ENCODE results near the gene ATP23.

The ATP23 gene

GRCh38 chr12:57929092-57929830 lies 12.1 kb upstream of the ATP23 start:
- H3K9ac ChIP-seq (ENCODE audit: low read length), result no peak overlapping the region
- H3K4me3 ChIP-seq (ENCODE audit: low read length), result no peak overlapping the region
- no peaks in the 10 kb centered on the region for H3K36me3 ChIP-seq (ENCODE audit: control insufficient read depth, insufficient read depth, low read length)
- no peaks in the 10 kb centered on the region for H3K9me3 ChIP-seq (ENCODE audit: control insufficient read depth, low read length)
- no peaks in the 10 kb centered on the region for H3K4me1 ChIP-seq (ENCODE audit: control insufficient read depth, insufficient read depth, low read length)
- no peaks in the 10 kb centered on the region for H3K27me3 ChIP-seq (ENCODE audit: control insufficient read depth, insufficient read depth, low read length)

- Histone ChIP-seq H3K4me1 (ENCODE audit: control insufficient read depth, insufficient read depth, low read length) (peaks cover 4% of the 10 kb centered on the region), H3K27me3 (ENCODE audit: control insufficient read depth, insufficient read depth, low read length) (no peaks in the 10 kb centered on the region), H3K9ac (ENCODE audit: low read length) (no peak overlapping the region), H3K4me3 (ENCODE audit: low read length) (no peak overlapping the region), H3K9me3 (ENCODE audit: control insufficient read depth, low read length) (no peaks in the 10 kb centered on the region), H3K36me3 (ENCODE audit: control insufficient read depth, insufficient read depth, low read length) (no peaks in the 10 kb centered on the region)
Observed at GRCh38 chr12:57934819-57935218, 6.5 kb upstream of the ATP23 start.

- no peaks in the 10 kb centered on the region for H3K9me3 ChIP-seq (ENCODE audit: control insufficient read depth, low read length)
- H3K36me3 ChIP-seq (ENCODE audit: control insufficient read depth, insufficient read depth, low read length), result no peaks in the 10 kb centered on the region
- no peak overlapping the region for H3K9ac ChIP-seq (ENCODE audit: low read length)
- no peak overlapping the region for H3K4me3 ChIP-seq (ENCODE audit: low read length)
- H3K4me1 ChIP-seq (ENCODE audit: control insufficient read depth, insufficient read depth, low read length), result peaks cover 4% of the 10 kb centered on the region
- no peaks in the 10 kb centered on the region for H3K27me3 ChIP-seq (ENCODE audit: control insufficient read depth, insufficient read depth, low read length)
Observed at GRCh38 chr12:57935331-57935730, 6.0 kb upstream of the ATP23 start.

GRCh38 chr12:57935839-57936512 lies 5.4 kb upstream of the ATP23 start:
- Histone ChIP-seq H3K27me3 (ENCODE audit: control insufficient read depth, insufficient read depth, low read length) (no peaks in the 10 kb centered on the region), H3K36me3 (ENCODE audit: control insufficient read depth, insufficient read depth, low read length) (no peaks in the 10 kb centered on the region), H3K4me1 (ENCODE audit: control insufficient read depth, insufficient read depth, low read length) (peaks cover 9% of the 10 kb centered on the region), H3K9ac (ENCODE audit: low read length) (peak overlapping the region; percentile 45), H3K9me3 (ENCODE audit: control insufficient read depth, low read length) (no peaks in the 10 kb centered on the region), H3K4me3 (ENCODE audit: low read length) (peak overlapping the region; percentile 14)

GRCh38 chr12:57936513-57936883 lies 4.9 kb upstream of the ATP23 start:
- peaks cover 10% of the 10 kb centered on the region for H3K4me1 ChIP-seq (ENCODE audit: control insufficient read depth, insufficient read depth, low read length)
- no peak overlapping the region for H3K4me3 ChIP-seq (ENCODE audit: low read length)
- no peaks in the 10 kb centered on the region for H3K27me3 ChIP-seq (ENCODE audit: control insufficient read depth, insufficient read depth, low read length)
- no peak overlapping the region for H3K9ac ChIP-seq (ENCODE audit: low read length)
- no peaks in the 10 kb centered on the region for H3K9me3 ChIP-seq (ENCODE audit: control insufficient read depth, low read length)
- H3K36me3 ChIP-seq (ENCODE audit: control insufficient read depth, insufficient read depth, low read length), result no peaks in the 10 kb centered on the region

- Histone ChIP-seq H3K4me1 (ENCODE audit: control insufficient read depth, insufficient read depth, low read length) (peaks cover 17% of the 10 kb centered on the region), H3K27me3 (ENCODE audit: control insufficient read depth, insufficient read depth, low read length) (no peaks in the 10 kb centered on the region), H3K9me3 (ENCODE audit: control insufficient read depth, low read length) (no peaks in the 10 kb centered on the region), H3K4me3 (ENCODE audit: low read length) (no peak overlapping the region), H3K9ac (ENCODE audit: low read length) (no peak overlapping the region), H3K36me3 (ENCODE audit: control insufficient read depth, insufficient read depth, low read length) (no peaks in the 10 kb centered on the region)
Observed at GRCh38 chr12:57939291-57939690, 2.1 kb upstream of the ATP23 start.

- Histone ChIP-seq H3K9ac (ENCODE audit: low read length) (peak overlapping the region; percentile 71), H3K9me3 (ENCODE audit: control insufficient read depth, low read length) (no peaks in the 10 kb centered on the region), H3K27me3 (ENCODE audit: control insufficient read depth, insufficient read depth, low read length) (no peaks in the 10 kb centered on the region), H3K4me3 (ENCODE audit: low read length) (peak overlapping the region; percentile 34), H3K4me1 (ENCODE audit: control insufficient read depth, insufficient read depth, low read length) (peaks cover 17% of the 10 kb centered on the region), H3K36me3 (ENCODE audit: control insufficient read depth, insufficient read depth, low read length) (no peaks in the 10 kb centered on the region)
Observed at GRCh38 chr12:57940052-57940914, 1.1 kb upstream of the ATP23 start.

- H3K9me3 ChIP-seq (ENCODE audit: control insufficient read depth, low read length), result no peaks in the 10 kb centered on the region
- H3K27me3 ChIP-seq (ENCODE audit: control insufficient read depth, insufficient read depth, low read length), result no peaks in the 10 kb centered on the region
- peak overlapping the region; percentile 71 for H3K9ac ChIP-seq (ENCODE audit: low read length)
- H3K36me3 ChIP-seq (ENCODE audit: control insufficient read depth, insufficient read depth, low read length), result no peaks in the 10 kb centered on the region
- peak overlapping the region; percentile 34 for H3K4me3 ChIP-seq (ENCODE audit: low read length)
- peaks cover 17% of the 10 kb centered on the region for H3K4me1 ChIP-seq (ENCODE audit: control insufficient read depth, insufficient read depth, low read length)
Observed at GRCh38 chr12:57940915-57941164, 527 bp upstream of the ATP23 start.

GRCh38 chr12:57943438-57944080 lies 2.2 kb downstream of the ATP23 start:
- Histone ChIP-seq H3K4me3 (ENCODE audit: low read length) (no peak overlapping the region), H3K27me3 (ENCODE audit: control insufficient read depth, insufficient read depth, low read length) (no peaks in the 10 kb centered on the region), H3K9ac (ENCODE audit: low read length) (no peak overlapping the region), H3K9me3 (ENCODE audit: control insufficient read depth, low read length) (no peaks in the 10 kb centered on the region), H3K36me3 (ENCODE audit: control insufficient read depth, insufficient read depth, low read length) (no peaks in the 10 kb centered on the region), H3K4me1 (ENCODE audit: control insufficient read depth, insufficient read depth, low read length) (peaks cover 14% of the 10 kb centered on the region)

GRCh38 chr12:57944313-57945023 lies 3.1 kb downstream of the ATP23 start:
- Histone ChIP-seq H3K27me3 (ENCODE audit: control insufficient read depth, insufficient read depth, low read length) (no peaks in the 10 kb centered on the region), H3K4me3 (ENCODE audit: low read length) (no peak overlapping the region), H3K9me3 (ENCODE audit: control insufficient read depth, low read length) (no peaks in the 10 kb centered on the region), H3K4me1 (ENCODE audit: control insufficient read depth, insufficient read depth, low read length) (peaks cover 14% of the 10 kb centered on the region), H3K36me3 (ENCODE audit: control insufficient read depth, insufficient read depth, low read length) (no peaks in the 10 kb centered on the region), H3K9ac (ENCODE audit: low read length) (no peak overlapping the region)

GRCh38 chr12:57952766-57953165 lies 11.4 kb downstream of the ATP23 start:
- no peaks in the 10 kb centered on the region for H3K4me1 ChIP-seq (ENCODE audit: control insufficient read depth, insufficient read depth, low read length)
- H3K9me3 ChIP-seq (ENCODE audit: control insufficient read depth, low read length), result no peaks in the 10 kb centered on the region
- no peaks in the 10 kb centered on the region for H3K27me3 ChIP-seq (ENCODE audit: control insufficient read depth, insufficient read depth, low read length)
- H3K36me3 ChIP-seq (ENCODE audit: control insufficient read depth, insufficient read depth, low read length), result no peaks in the 10 kb centered on the region
- H3K9ac ChIP-seq (ENCODE audit: low read length), result no peak overlapping the region
- no peak overlapping the region for H3K4me3 ChIP-seq (ENCODE audit: low read length)

Data from mucosa of stomach (tissue), 1 donor.